Ishikawa (cell line): ENCODE results near the gene GPR39.

Experiments used
- CREB1 ChIP-seq: IDR thresholded peaks from 2 replicates; pipeline ENCODE4 v1.6.1; 2012; ENCODE audit warnings: low read depth
- EP300 ChIP-seq: IDR thresholded peaks from 2 replicates; pipeline ENCODE4 v1.6.1; 2012; ENCODE audit warnings: borderline replicate concordance
- FOXM1 ChIP-seq: IDR thresholded peaks from 2 replicates; pipeline ENCODE4 v1.6.1; 2012; ENCODE audit warnings: low read depth, borderline replicate concordance
- MAX ChIP-seq: IDR thresholded peaks from 2 replicates; pipeline ENCODE4 v1.6.1; 2012
- RAD21 ChIP-seq: IDR thresholded peaks from 2 replicates; pipeline ENCODE4 v1.6.1; 2012; ENCODE audit warnings: low read depth
- REST ChIP-seq: IDR thresholded peaks from 2 replicates; pipeline ENCODE4 v1.6.1; 2012; ENCODE audit warnings: low read depth, mild to moderate bottlenecking
- TAF1 ChIP-seq: IDR thresholded peaks from 2 replicates; pipeline ENCODE4 v1.6.1; 2012; ENCODE audit warnings: low read depth, mild to moderate bottlenecking
- TCF12 ChIP-seq: IDR thresholded peaks from 2 replicates; pipeline ENCODE4 v1.6.1; 2012; ENCODE audit warnings: low read depth
- TEAD4 ChIP-seq: IDR thresholded peaks from 2 replicates; pipeline ENCODE4 v1.6.1; 2012
- YY1 ChIP-seq: IDR thresholded peaks from 2 replicates; pipeline ENCODE4 v1.6.1; 2012; ENCODE audit warnings: low read depth

GRCh38 chr2:132562245-132562644 is 145.6 kb downstream of the GPR39 start:
- no peak for TF ChIP-seq EP300
- TF ChIP-seq TCF12: no peak
- TF ChIP-seq TEAD4: no peak
- no peak for TF ChIP-seq TAF1
- no peak for TF ChIP-seq RAD21
- TF ChIP-seq YY1: no peak
- no peak for TF ChIP-seq CREB1
- no peak for TF ChIP-seq MAX
- TF ChIP-seq FOXM1: no peak
- no peak for TF ChIP-seq REST
